RWPE2 (cell line): ENCODE measurements around the gene ITIH4.

ENCODE experiments used
- ATAC-seq: fragments of 200-7000 bp; cut with Tn5 transposase; 3 replicates; pipeline ENCODE4 v1.9.1; 2021; ENCODE audit warnings: low read depth
- DNase-seq: peaks from one replicate; pipeline ENCODE4 v3.0.0-alpha.2; 2020; ENCODE audit warnings: low spot score
- H3K27ac ChIP-seq: fragments of 450-650 bp; 2 replicates; pipeline ENCODE4 v1.5.1; 2017; ENCODE audit warnings: mild to moderate bottlenecking; ENCODE audit not compliant: poor library complexity, severe bottlenecking
- H3K27me3 ChIP-seq: fragments of 250-450 bp; sonication (Bioruptor Pico); 2 replicates; pipeline ENCODE4 v1.5.1; 2021; ENCODE audit warnings: mild to moderate bottlenecking, moderate library complexity; ENCODE audit not compliant: insufficient read depth, poor library complexity, severe bottlenecking
- H3K36me3 ChIP-seq: fragments of 250-450 bp; sonication (Bioruptor Pico); 2 replicates; pipeline ENCODE4 v1.5.1; 2020; ENCODE audit warnings: low read depth, mild to moderate bottlenecking, moderate library complexity
- H3K4me1 ChIP-seq: fragments of 250-450 bp; sonication (Bioruptor Pico); 2 replicates; pipeline ENCODE4 v1.5.1; 2021; ENCODE audit warnings: mild to moderate bottlenecking, moderate library complexity; ENCODE audit not compliant: insufficient read depth, poor library complexity, severe bottlenecking
- H3K4me3 ChIP-seq: fragments of 250-450 bp; sonication (Bioruptor Pico); 2 replicates; pipeline ENCODE4 v1.5.1; 2021; ENCODE audit warnings: mild to moderate bottlenecking, moderate library complexity; ENCODE audit not compliant: severe bottlenecking
- H3K9me3 ChIP-seq: fragments of 250-450 bp; sonication (Bioruptor Pico); 2 replicates; pipeline ENCODE4 v1.5.1; 2021; ENCODE audit warnings: mild to moderate bottlenecking, moderate library complexity; ENCODE audit not compliant: severe bottlenecking
- TF ChIP-seq, protein P1 (sequence below): fragments of 450-650 bp; IDR thresholded peaks from one replicate; pipeline ENCODE4 v1.5.1; 2017; ENCODE audit warnings: mild to moderate bottlenecking, moderate library complexity; ENCODE audit not compliant: poor library complexity, severe bottlenecking

Gene ITIH4

DNA sequence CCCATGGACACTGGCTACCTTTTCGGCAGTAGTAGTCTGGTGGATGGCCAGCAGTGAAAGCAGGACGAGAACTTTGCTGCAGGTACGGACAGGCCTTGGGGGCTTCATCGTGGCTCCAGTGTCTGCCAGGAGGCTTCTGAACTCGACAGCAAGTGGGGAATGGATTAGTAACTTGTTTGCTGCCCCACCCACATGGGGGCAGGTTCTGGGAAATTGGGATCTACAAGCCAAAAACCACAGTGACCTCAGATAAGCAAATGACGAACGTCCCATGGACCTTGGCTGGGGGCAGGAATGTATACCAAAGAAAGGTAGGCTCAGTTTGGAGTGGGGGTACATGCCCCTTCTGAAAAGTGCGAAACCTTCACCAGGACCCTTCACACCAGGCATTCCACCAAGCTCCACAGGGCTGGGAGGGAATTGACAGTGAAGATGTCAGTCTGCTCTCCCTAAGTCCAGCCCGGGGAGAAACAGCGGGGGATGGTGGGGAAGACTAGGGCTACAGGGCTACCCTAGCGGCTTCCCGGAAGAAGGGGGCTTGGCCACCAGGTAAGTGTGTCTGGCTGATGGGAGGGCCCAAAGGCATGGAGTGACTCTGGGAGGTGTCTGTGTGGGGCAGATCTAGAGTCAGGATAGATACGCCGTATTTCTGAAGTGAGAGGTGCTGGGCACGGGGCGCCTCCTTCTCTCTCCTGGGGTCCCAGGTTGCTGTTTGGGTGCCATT lies at the start of gene ITIH4:
Gene ITIH4, minus strand, starts transcription at position 138 of the 724 bp plus-strand sequence. Its CDS starts 30 bp downstream, at position 108.
- H3K4me1 ChIP-seq: peaks cover 7% of the 10 kb centered on the region
- H3K27me3 ChIP-seq: no peaks in the 10 kb centered on the region
- no peak within 1 kb of the TSS for H3K4me3 ChIP-seq
- no peak within 1 kb of the TSS for H3K27ac ChIP-seq
- TF ChIP-seq, protein P1, sequence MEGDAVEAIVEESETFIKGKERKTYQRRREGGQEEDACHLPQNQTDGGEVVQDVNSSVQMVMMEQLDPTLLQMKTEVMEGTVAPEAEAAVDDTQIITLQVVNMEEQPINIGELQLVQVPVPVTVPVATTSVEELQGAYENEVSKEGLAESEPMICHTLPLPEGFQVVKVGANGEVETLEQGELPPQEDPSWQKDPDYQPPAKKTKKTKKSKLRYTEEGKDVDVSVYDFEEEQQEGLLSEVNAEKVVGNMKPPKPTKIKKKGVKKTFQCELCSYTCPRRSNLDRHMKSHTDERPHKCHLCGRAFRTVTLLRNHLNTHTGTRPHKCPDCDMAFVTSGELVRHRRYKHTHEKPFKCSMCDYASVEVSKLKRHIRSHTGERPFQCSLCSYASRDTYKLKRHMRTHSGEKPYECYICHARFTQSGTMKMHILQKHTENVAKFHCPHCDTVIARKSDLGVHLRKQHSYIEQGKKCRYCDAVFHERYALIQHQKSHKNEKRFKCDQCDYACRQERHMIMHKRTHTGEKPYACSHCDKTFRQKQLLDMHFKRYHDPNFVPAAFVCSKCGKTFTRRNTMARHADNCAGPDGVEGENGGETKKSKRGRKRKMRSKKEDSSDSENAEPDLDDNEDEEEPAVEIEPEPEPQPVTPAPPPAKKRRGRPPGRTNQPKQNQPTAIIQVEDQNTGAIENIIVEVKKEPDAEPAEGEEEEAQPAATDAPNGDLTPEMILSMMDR: no peak
- no peaks in the 10 kb centered on the region for H3K36me3 ChIP-seq
- H3K9me3 ChIP-seq: no peaks in the 10 kb centered on the region
- ATAC-seq (no peak), DNase-seq (no peak)

- Histone ChIP-seq H3K4me1 (no peaks in the 10 kb centered on the region), H3K36me3 (peaks cover 9% of the 10 kb centered on the region), H3K9me3 (no peaks in the 10 kb centered on the region), H3K4me3 (no peak overlapping the region), H3K27me3 (no peaks in the 10 kb centered on the region), H3K27ac (no peak overlapping the region)
- TF ChIP-seq, protein P1: no peak
- no peak for ATAC-seq
- no peak for DNase-seq
These were observed 49.6 kb upstream of the ITIH4 start for GRCh38 chr3:52880047-52880446.

DNA sequence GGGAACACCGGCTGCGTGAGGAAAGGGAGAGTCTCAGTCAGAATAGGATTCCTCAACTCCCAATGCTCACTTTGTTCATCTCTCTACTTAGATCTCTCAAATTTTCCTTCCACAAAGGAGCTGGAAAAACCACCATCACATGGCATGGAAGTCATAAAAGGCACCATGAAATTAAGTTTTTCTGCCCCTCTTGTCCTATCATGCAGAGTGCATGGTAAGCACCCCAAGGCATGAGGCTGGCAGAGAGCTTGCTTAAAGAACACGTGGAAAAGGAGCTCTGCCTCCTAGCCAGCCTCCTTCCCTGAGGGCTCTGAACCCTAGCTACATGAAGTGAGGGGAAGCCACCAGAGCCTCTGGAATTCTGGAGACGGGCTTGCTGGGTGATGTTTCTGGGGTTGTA lies 49.1 kb upstream of the ITIH4 start:
- Histone ChIP-seq H3K27me3 (no peaks in the 10 kb centered on the region), H3K9me3 (no peaks in the 10 kb centered on the region), H3K27ac (no peak overlapping the region), H3K4me1 (no peaks in the 10 kb centered on the region), H3K4me3 (no peak overlapping the region), H3K36me3 (peaks cover 6% of the 10 kb centered on the region; the same call in 1 of the 2 replicates)
- TF ChIP-seq, protein P1: no peak
- DNase-seq (no peak), ATAC-seq (no peak)

GRCh38 chr3:52879090-52879489 lies 48.6 kb upstream of the ITIH4 start:
- H3K27ac ChIP-seq: no peak overlapping the region
- H3K4me1 ChIP-seq: no peaks in the 10 kb centered on the region
- H3K4me3 ChIP-seq: no peak overlapping the region
- no peaks in the 10 kb centered on the region for H3K9me3 ChIP-seq
- no peaks in the 10 kb centered on the region for H3K27me3 ChIP-seq
- TF ChIP-seq, protein P1: no peak
- H3K36me3 ChIP-seq: 0 out of 2 replicates have a peak, but pooled peaks cover 6% of the 10 kb centered on the region
- DNase-seq: no peak
- ATAC-seq: no peak

DNA sequence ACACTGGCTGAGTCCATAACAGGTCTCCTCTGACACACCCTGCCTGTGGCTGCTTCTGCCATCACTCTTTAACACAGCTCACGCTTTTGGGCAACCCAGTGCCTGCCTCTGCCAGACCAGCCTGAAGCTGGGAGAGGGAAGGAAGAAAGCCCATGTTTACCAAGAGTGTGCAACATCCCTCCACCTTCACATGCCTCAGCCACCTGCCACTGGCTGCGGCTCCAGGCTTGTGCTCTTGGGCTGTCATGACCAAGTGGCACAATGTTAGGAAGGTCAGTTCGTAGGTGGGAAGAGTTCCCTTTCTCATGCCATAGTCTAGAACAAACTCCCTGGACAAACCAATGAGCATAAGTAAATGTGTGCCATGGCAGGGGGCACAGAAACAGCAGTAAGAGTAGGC lies 46.6 kb upstream of the ITIH4 start:
- TF ChIP-seq, protein P1: no peak
- H3K27ac ChIP-seq: no peak overlapping the region
- ATAC-seq (no peak), DNase-seq (no peak)
- H3K36me3 ChIP-seq: no peaks in the 10 kb centered on the region
- H3K9me3 ChIP-seq: no peaks in the 10 kb centered on the region
- no peaks in the 10 kb centered on the region for H3K27me3 ChIP-seq
- no peak overlapping the region for H3K4me3 ChIP-seq
- H3K4me1 ChIP-seq: no peaks in the 10 kb centered on the region
